GM19452 (cell line): ENCODE results near the gene LYPD4.

ENCODE experiments used
- ATAC-seq: cut with Tn5 transposase; IDR thresholded peaks from one replicate; pipeline ENCODE4 v1.9.1; 2021; ENCODE audit not compliant: unreplicated experiment

Gene LYPD4

DNA sequence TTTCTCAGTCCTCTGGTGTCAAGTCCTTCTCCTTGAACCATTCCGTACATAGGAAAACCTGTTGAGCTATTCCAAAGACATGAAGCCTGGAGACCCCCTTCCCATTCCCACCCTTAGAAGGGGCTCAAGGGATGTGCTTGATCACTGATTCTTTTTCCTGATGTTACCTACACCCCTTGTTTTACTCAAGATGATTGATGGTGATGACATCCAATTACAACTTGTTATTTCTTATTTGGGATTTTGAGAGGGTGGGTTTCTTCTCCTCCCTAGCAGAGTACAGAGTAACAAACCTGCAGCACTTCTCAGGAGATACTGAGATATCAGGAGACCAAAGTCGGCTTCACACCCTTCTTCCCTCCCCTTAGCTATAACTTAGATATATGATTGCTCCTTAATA, 8.9 kb upstream of the LYPD4 start:
- ATAC-seq, result no peak

DNA sequence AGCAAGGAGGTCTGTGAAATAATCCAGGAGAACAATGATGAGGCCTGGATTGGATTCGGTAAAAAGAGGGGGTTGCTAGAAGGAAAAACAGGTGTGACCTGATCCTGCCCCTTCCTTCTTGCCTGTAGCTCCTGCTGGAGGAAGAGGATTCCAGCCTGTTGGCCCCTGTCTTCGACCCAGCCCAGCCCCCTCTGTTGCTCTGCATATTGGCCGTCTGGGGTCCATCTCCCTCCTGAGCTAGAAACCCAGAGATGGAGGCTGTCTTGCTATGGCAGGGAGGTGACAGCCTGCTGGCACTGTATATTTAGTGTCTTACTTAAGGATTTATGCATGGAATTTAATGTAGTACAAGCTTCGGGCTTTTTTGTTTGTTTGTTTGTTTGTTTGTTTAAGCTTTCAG, 7.0 kb upstream of the LYPD4 start:
- no peak for ATAC-seq

DNA sequence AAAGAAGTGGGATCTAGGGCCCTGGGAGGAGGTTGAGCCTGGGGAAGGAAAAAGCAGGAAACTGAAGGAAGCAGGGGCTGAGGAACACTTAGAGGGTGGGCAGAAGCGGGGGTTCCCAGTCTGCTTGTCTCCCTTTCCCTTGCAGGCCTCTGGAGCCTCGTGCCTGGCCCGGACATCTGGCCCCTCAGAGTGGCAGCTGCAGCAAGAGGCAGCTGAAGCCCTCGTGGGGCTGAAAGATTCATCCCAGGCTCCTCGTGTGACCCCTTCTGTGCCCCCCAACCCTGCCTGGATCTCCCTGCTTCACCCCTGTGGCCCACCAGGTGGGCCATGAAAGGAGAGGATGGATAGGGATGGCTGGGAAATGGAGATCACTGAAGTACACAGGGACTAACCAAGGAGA, 5.9 kb upstream of the LYPD4 start:
- no peak for ATAC-seq

DNA sequence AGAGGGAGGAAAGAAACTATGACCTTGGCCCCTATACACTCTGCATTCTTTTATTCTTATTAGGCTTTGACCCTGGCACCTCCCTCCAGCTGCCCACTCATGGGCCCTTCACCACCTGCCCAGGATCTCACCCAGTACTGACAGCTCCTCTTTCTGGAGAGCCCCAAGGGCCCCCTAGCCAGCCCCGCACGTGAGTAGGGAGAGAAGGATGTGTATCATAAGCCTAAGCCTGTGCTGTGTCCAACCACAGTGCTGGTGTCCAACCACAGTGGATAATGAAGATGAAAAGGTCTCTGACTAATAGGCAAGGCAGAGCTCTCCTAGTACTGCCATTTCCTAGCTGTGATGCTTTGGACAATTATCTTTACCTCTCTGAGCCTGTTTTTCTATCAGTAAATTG, 4.6 kb upstream of the LYPD4 start:
- ATAC-seq, result no peak

GRCh38 chr19:41848666-41849065, 4.2 kb upstream of the LYPD4 start:
- ATAC-seq, result no peak

DNA sequence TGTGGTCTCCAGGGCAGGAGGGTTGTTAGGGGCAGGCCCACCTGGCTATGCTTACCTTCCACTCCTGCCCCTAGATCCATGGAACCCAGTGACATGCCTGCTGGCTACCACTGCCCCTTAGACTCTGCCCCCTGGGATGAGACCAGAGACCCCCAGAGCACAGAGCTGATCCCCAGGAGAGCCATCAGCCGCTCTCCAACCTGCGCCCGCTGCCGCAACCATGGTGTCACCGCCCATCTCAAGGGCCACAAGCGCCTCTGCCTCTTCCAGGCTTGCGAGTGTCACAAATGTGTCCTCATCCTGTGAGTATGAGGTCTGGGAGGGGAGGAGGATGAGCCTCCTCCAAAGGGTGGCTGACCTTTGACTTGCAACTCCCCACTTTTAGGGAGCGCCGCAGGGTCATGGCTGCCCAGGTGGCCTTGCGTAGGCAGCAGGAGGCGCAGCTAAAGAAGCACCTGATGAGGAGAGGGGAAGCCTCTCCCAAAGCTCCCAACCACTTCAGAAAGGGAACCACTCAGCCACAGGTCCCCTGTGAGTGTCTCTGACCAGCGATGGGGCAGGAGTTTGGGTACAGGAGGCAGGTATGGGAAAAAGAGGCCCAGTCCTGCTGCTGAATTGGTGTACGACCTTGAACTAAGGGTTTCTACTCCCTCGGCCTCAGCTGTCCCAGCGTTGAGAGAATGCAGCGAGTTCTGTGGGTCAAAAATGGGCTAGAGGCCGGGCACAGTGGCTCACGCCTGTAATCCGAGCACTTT, 3.0 kb upstream of the LYPD4 start:
- ATAC-seq, result no peak

DNA sequence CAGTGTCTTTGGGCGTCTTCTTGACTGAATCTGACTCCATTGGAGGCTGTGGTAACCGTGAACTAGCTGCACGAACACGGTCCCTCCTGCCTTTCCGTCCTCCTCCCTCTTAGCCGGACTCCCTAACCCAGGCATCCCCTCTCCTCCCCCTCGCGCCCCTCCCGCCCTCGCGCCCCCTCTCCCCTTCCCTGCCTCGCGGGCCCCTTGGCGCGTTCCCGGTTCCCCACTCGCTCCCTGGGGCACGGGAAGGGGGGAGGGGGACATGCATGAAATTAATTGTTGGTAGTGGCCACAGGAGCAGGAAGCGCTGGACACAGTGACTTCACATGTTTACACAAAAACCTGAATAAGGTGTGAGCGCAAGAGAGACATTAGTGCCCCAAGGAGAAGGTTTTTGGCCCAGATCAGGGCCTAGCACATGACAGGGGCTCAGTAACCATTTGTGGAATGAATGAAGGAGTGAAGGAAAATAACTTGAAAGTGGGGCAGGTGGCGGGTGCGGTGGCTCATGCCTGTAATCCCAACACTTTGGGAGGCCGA, 638 bp upstream of the LYPD4 start:
- ATAC-seq, result no peak

- ATAC-seq, result no peak
Observed at GRCh38 chr19:41845001-41845050, 343 bp upstream of the LYPD4 start, which contains the start of gene DMRTC2. DMRTC2 (plus strand) TSS chr19:41845042; CDS start chr19:41847429, 2,387 bp downstream.

- ATAC-seq, result no peak
Observed at GRCh38 chr19:41843371-41843770, 1.1 kb downstream of the LYPD4 start.

- no peak for ATAC-seq
Observed at GRCh38 chr19:41839211-41839610, 5.3 kb downstream of the LYPD4 start.

DNA sequence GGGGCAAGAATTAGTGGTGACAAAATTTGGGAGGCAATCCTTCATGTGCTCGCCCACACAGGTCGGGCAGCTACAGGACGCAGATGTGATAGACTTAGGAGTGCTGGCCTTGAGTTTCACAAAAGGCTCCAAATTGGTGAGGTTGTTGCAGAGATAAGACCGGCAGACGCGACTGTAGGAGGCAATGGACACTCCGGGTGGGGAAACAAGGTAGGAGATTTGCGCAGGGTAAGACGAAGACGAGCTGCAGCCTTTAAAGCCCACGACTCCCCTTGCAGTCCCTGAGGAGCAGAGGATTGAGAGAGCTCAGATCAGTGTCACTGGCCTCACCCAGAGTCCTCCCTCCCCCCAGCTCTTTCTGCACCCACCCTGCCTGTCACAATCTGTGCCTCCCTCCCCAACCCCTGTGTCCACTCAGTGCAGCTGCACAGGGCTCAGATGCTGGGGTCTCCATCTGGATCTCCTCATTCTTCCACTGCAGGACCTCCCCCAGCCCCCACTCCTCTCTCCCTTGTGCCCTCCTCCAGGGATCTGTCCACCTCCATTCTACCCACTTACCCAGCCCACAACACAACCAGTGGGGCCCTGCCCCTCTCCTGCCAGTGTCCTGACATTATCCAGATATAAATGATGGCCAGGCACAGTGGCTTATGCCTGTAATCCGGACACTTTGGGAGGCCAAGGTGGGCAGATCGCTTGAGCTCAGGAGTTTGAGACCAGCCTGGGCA, 6.3 kb downstream of the LYPD4 start:
- ATAC-seq, result no peak

DNA sequence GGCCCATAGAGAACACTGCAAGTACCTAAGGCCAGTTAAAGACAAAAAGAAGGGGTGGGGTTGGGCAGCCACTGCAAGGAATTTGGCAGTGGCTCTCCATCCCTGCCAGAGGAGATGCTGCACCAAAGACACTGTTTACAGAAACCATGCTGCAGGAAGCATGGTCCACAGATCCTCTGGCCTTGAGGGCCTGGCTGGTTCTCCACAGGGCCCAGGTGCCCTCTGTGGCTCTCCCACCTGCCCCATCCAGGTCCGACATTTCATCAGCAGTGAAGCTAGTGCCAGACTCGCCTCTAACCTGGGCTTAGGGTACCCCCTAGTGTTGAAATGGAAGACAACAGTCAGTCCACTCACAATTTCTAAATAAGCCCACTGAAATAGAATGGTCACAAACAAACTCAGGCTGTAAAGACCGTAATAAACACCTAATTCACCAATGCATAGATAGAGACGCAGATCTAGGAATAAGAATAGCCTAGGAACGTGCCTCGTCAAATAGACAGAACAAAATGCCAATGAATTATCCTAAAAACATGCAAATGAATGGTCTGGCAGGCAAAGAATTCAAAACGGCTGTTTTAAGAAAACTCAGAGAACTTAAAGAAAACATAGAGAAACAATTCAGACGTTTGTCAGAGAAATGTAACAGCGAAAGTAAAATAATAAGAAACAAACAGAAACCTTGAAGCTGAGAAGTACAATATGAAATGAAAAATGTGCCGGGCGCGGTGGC, 23.3 kb downstream of the LYPD4 start:
- ATAC-seq, result no peak

DNA sequence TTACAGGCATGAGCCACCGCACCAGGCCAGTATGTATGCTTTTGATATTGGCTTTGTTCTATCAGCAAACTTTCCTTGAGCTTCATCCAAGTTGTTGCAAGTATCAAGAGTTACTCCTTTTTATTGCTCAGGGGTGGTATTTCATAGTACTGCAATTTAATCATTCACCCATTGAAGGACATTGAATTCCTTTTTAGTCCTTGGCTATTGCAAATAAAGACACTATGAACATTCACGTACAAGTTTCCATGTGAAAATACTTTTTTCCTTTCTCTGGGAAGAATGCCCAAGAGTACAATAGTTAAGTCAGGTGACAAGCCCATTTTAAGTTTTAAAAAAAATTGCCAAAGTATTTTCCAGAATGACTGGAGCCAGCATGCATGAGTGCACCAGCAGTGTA, 27.7 kb downstream of the LYPD4 start:
- no peak for ATAC-seq

DNA sequence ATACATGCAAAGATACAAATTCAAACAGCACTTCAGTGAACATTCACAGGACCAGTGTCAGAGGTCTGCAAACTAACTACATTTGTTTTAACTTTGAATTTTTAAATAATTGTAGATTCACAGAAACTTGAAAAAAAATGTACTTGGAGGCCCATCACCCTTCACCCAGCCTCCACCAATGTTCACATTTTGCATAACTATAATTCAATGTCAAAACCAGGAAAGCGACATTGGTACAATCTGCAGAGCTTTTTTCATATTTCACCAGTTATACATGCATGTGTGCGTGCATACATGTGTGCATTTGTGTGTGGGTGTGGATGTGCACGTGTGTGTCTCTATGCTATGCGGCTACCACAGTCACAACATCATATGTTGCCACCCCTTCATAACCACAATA, 29.2 kb downstream of the LYPD4 start:
- no peak for ATAC-seq

DNA sequence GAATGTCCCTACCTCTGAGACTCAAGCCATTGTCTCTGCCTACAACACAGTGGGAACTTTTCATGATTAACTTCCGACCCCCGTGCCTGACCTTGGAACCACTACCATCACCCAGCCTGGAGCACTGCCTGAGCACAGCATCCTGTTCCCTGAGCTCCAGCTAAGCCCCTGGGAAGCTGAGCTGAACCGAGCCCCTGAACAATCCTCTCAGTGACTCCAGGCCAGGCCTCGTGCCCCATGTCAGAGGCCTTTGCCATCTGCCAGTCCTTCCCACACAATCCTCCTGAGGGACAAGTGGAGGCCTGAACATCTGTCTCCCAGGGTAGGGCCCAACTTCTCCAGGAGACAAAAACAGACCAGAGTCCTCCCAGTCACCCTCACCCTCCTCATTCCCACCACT, 30.6 kb downstream of the LYPD4 start:
- ATAC-seq, result no peak

GRCh38 chr19:41811981-41812380, 32.5 kb downstream of the LYPD4 start:
- ATAC-seq, result no peak

DNA sequence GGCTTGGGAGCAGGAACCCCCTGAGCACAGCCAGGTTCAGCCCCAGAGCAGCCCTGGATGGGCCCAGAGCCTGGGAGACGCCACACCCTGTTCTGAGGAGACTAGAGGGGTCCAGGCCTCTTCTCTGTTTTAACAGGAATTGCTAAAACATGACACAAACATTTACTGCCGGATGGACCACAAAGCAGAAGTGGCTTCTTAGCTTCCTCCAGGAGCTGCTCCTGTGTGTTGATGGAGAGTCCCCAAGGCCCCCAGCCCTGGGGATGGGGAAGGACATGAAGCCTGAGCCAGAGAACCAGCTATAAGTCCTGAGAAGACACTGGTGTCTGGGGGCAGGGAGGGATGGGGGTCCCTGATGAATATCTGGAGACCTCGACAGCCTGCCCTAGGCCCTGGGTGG, 33.4 kb downstream of the LYPD4 start:
- no peak for ATAC-seq

GRCh38 chr19:41810301-41810700, 34.2 kb downstream of the LYPD4 start:
- ATAC-seq, result no peak

GRCh38 chr19:41808663-41809566, 35.6 kb downstream of the LYPD4 start:
- no peak for ATAC-seq

DNA sequence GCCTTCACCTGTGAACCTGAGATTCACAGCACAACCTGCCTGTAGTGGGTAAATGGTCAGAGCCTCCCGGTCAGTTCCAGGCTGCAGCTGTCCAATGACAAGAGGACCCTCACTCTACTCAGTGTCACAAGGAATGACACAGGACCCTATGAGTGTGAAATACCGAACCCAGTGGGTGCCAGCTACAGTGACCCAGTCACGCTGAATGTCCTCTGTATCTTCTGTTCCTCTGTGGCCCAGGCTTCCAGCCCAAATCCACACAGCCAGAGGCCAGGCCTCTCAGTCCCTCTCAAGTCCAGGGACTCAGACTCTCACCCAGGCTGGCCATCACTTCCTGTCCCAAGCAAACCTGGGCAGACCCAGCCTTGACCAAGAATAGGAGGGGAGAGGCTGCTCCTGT, 37.3 kb downstream of the LYPD4 start:
- no peak for ATAC-seq

GRCh38 chr19:41804336-41804735, 40.1 kb downstream of the LYPD4 start:
- no peak for ATAC-seq
